Breast epithelium (tissue), 4 donors: Measurements from ENCODE around the gene PHACTR2. TPM values are rescaled to one million over a fixed set of nuclear protein-coding genes. Genes with fewer than 3 reads are reported as not detected.
"Not testable (repeated sequence)": the region's sequence is repeated elsewhere in the genome, so short reads cannot be mapped to it uniquely, and the experiment has no call there.

Experiments used
- DNase-seq, 2 donors: peaks; one replicate each; pipeline ENCODE4 v3.0.0-alpha.2; 2019; ENCODE audit warnings: low spot score in 2 of 2
- H3K27ac ChIP-seq, 2 donors: fragments of 200-600 bp; sonication (generic) in 1 of 2; one replicate each; pipeline ENCODE4 v1.5.1; 2016 to 2019; ENCODE audit warnings: mild to moderate bottlenecking in 1 of 2
- H3K27me3 ChIP-seq, 2 donors: fragments of 200-600 bp; sonication (generic) in 1 of 2; one replicate each; pipeline versions ENCODE4 v1.5.1 to v1.6.0; 2017 to 2019; ENCODE audit warnings: control low read depth in 1 of 2, mild to moderate bottlenecking in 1 of 2
- H3K36me3 ChIP-seq: fragments of 200-600 bp; one replicate; pipeline ENCODE4 v1.5.1; 2019
- H3K4me1 ChIP-seq, 2 donors: fragments of 200-600 bp; sonication (generic); one replicate each; pipeline ENCODE4 v1.5.1; 2016 to 2019; ENCODE audit warnings: control low read depth in 1 of 2
- H3K4me3 ChIP-seq, 3 donors: fragments of 200-600 bp; sonication (generic); 1 replicate in 2 of 3; 2 replicates in 1 of 3; pipeline ENCODE4 v1.5.1; 2016 to 2019; ENCODE audit warnings: mild to moderate bottlenecking in 3 of 3, moderate library complexity in 2 of 3
- H3K9me3 ChIP-seq, 2 donors: fragments of 200-600 bp; sonication (generic) in 1 of 2; one replicate each; pipeline ENCODE4 v1.5.1; 2016 to 2019; ENCODE audit warnings: control low read depth in 1 of 2
- CTCF ChIP-seq, 3 donors: fragments of 450-650 bp; IDR thresholded peaks; one replicate each; pipeline ENCODE4 v1.5.1; 2016 to 2017; ENCODE audit warnings: antibody characterized with exemption in 3 of 3, mild to moderate bottlenecking in 3 of 3, moderate library complexity in 3 of 3
- POLR2A ChIP-seq: fragments of 450-650 bp; IDR thresholded peaks from one replicate; pipeline ENCODE4 v1.6.1; 2016; ENCODE audit warnings: antibody characterized with exemption, mild to moderate bottlenecking, moderate library complexity
- POLR2AphosphoS5 ChIP-seq, 3 donors: sonication (generic); formaldehyde crosslinking; IDR thresholded peaks; one replicate each; pipeline ENCODE4 v1.6.1; 2017; ENCODE audit warnings: antibody characterized with exemption in 3 of 3
- intact Hi-C: fragments of 100-400 bp; cut with DNase I; formaldehyde crosslinking; loops from one replicate; pipeline ENCODE4 v1.15.1; 2023; ENCODE audit warnings: low total_unique reads
- total RNA-seq, 3 donors: library from RNA; depleted of rRNA; stranded (reverse); fragments of >200 nt; gene quantifications; one replicate each; pipeline ENCODE4 v1.1.0, GENCODE V29; 2016

PHACTR2 gene
- total RNA-seq, 3 donors from 2014 or later = 27.5 to 53.3 (median 52.4) TPM

- H3K4me1 ChIP-seq = no peaks in the 10 kb centered on the region
- TF ChIP-seq CTCF (IDR thresholded peaks at IDR 0.05) = no peak
- no peak for TF ChIP-seq POLR2A
- TF ChIP-seq POLR2AphosphoS5 (IDR thresholded peaks at IDR 0.05) = no peak
- intact Hi-C loops = no loop called here
- H3K4me3 ChIP-seq = no peak overlapping the region
- DNase-seq = no peak
- H3K27me3 ChIP-seq = no peaks in the 10 kb centered on the region
- H3K27ac ChIP-seq = no peak overlapping the region
- no peaks in the 10 kb centered on the region for H3K36me3 ChIP-seq
- H3K9me3 ChIP-seq = peaks cover 0 to 9% of the 10 kb centered on the region in 2 donors
These were observed 194.4 kb downstream of the PHACTR2 start for GRCh38 chr6:143872201-143872600.

- intact Hi-C loops, H3K4me3 ChIP-seq, H3K36me3 ChIP-seq, DNase-seq, H3K4me1 ChIP-seq, H3K27ac ChIP-seq, H3K27me3 ChIP-seq, H3K9me3 ChIP-seq: not testable (repeated sequence)
These were observed 195.8 kb downstream of the PHACTR2 start for GRCh38 chr6:143873600-143873999.

DNA sequence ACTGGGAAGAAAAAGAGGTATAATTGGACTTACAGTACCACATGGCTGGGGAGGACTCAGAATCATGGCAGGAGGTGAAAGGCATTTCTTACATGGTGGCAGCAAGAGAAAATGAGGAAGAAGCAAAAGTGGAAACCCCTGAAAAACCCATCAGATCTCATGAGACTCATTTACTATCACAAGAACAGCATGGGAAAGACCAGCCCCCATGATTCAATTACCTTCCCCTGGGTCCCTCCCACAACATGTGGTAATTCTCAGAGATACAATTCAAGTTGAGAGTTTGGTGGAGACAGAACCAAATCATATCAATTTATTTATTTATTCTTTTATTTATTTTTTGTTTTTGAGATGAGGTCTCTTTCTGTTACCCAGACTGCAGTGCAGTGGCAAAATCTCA, 196.7 kb downstream of the PHACTR2 start:
- DNase-seq, H3K4me1 ChIP-seq, H3K4me3 ChIP-seq, H3K27ac ChIP-seq, H3K27me3 ChIP-seq, H3K36me3 ChIP-seq, intact Hi-C loops: not testable (repeated sequence)
- H3K9me3 ChIP-seq = peaks cover 9 to 15% of the 10 kb centered on the region in 2 donors

DNA sequence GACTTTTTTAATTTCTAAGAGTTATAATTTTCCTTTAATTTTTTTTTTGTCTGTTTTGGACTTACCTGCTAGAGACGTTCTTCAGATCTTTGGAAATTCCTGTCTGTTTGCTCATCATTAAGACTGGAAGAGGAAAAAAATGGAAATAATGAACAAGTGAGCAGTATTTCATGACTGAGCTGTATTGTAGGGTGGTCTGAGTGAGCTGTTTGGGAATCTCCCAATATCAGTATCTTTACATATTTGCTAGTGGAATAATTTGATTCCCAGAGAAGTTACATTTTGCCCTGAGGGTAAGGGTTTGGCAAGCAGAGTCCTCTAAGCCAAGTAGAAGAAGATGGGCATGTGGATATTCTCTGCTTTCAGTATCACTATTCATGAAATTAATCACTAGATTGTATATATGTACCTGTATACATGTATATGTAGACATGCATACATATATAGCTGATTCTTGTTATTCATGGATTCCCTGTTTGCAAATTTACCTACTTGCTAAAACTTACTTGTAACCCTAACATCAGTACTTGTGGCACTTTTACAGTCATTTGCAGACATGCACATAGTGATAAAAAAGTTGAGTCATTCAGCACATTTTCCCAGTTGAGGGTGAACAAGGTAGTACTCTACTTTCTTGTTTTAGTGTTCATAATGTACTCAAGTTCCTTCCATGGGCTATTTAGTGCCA, 200.0 kb downstream of the PHACTR2 start:
- intact Hi-C loops = no loop called here
- Histone ChIP-seq H3K4me3 (no peak overlapping the region), H3K9me3 (peaks cover 9 to 15% of the 10 kb centered on the region in 2 donors), H3K36me3 (no peaks in the 10 kb centered on the region), H3K27me3 (no peaks in the 10 kb centered on the region), H3K4me1 (no peaks in the 10 kb centered on the region), H3K27ac (no peak overlapping the region)
- no peak for TF ChIP-seq CTCF (IDR thresholded peaks at IDR 0.05)
- TF ChIP-seq POLR2A = no peak
- no peak for TF ChIP-seq POLR2AphosphoS5 (IDR thresholded peaks at IDR 0.05)
- DNase-seq = no peak

GRCh38 chr6:143878272-143878760, 200.6 kb downstream of the PHACTR2 start:
- DNase-seq = no peak
- intact Hi-C loops = no loop called here
- TF ChIP-seq POLR2A = no peak
- no peak for TF ChIP-seq POLR2AphosphoS5 (IDR thresholded peaks at IDR 0.05)
- TF ChIP-seq CTCF (IDR thresholded peaks at IDR 0.05) = no peak

DNA sequence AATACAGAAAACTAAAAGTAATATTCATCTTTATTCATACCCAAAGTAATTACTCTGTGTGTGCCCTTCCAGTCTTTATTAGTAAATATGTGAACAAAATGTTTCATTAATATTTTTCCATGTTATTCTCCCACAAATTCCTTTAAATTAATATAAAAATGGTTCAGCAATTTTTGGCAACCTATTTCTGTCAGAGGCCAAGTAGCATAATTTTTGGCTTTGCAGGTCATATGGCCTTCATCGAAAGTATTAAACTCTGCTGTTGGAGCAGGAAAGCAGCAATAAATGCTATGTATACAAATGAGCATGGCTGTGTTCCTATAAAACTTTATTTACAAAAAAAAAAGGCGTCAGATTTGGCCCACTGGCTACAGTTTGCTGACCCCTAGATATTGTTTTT, 202.6 kb downstream of the PHACTR2 start:
- H3K36me3 ChIP-seq = no peaks in the 10 kb centered on the region
- no peaks in the 10 kb centered on the region for H3K4me1 ChIP-seq
- intact Hi-C loops = no loop called here
- no peak overlapping the region for H3K4me3 ChIP-seq
- no peak for DNase-seq
- peaks cover 6 to 15% of the 10 kb centered on the region in 2 donors for H3K9me3 ChIP-seq
- TF ChIP-seq POLR2AphosphoS5 (IDR thresholded peaks at IDR 0.05) (no peak), POLR2A (no peak), CTCF (IDR thresholded peaks at IDR 0.05) (no peak)
- H3K27me3 ChIP-seq = no peaks in the 10 kb centered on the region
- no peak overlapping the region for H3K27ac ChIP-seq

More at GRCh38 chr6:143878272-143878760, 200.6 kb downstream of the PHACTR2 start:
- Histone ChIP-seq H3K27ac (no peak overlapping the region), H3K4me1 (no peaks in the 10 kb centered on the region), H3K4me3 (no peak overlapping the region), H3K36me3 (no peaks in the 10 kb centered on the region), H3K9me3 (peaks cover 9 to 15% of the 10 kb centered on the region in 2 donors), H3K27me3 (no peaks in the 10 kb centered on the region)

Other genes with a start within 250 kb of the PHACTR2 start
- 10 to 100 TPM in 1 of 3 donors, 1 to 10 TPM in 2; 6.9 to 10.2 (median 8.5) TPM for gene ADAT2, start 227.3 kb upstream of the PHACTR2 start, total RNA-seq
- 10 to 100 TPM; 12.0 to 22.0 (median 20.0) TPM for gene PEX3, start 227.2 kb upstream of the PHACTR2 start, total RNA-seq
- 10 to 100 TPM; 21.3 to 48.2 (median 25.6) TPM for gene FUCA2, start 166.2 kb upstream of the PHACTR2 start, total RNA-seq
- 10 to 100 TPM; 16.2 to 22.0 (median 16.7) TPM for gene LTV1, start 165.4 kb downstream of the PHACTR2 start, total RNA-seq
- not detected for gene ZC2HC1B, start 186.5 kb downstream of the PHACTR2 start, total RNA-seq